ENCODE data around the gene APOD. TPM values are rescaled to one million over a fixed set of nuclear protein-coding genes. Genes with fewer than 3 reads are reported as not detected.

APOD gene
- total RNA-seq, 4 donors from 2014 or later, result 13.6 to 319 (median 55.9) TPM

- Histone ChIP-seq H3K27me3 (no peaks in the 10 kb centered on the region), H3K9me3 (no peaks in the 10 kb centered on the region), H3K4me1 (peaks cover 10 to 61% (median 18%) of the 10 kb centered on the region in 3 donors), H3K27ac (peak overlapping the region; percentile 32 to 79 (median 70)), H3K36me3 (no peaks in the 10 kb centered on the region), H3K4me3 (no peak overlapping the region)
- TF ChIP-seq POLR2A (IDR thresholded peaks at IDR 0.05), result no peak
- no peak for TF ChIP-seq CTCF (IDR thresholded peaks at IDR 0.05)
- DNase-seq, result no peak
- WGBS, 2 donors, result 50 to 57% methylated on average over 4 to 7 of the region's 7 CpGs
- intact Hi-C loops (cut with DNase I), result no loop called here
These were observed 32.3 kb downstream of the APOD start for GRCh38 chr3:195551381-195551978.

- no peak overlapping the region for H3K4me3 ChIP-seq
- intact Hi-C loops (cut with DNase I), result no loop called here
These were observed 33.0 kb downstream of the APOD start for GRCh38 chr3:195550723-195551122.

GRCh38 chr3:195549931-195550519, 33.7 kb downstream of the APOD start:
- H3K36me3 ChIP-seq, result no peaks in the 10 kb centered on the region
- intact Hi-C loops (cut with DNase I), result no loop called here
- H3K4me3 ChIP-seq, result peak overlapping the region in 1 of 4 donors; percentile 15
- no peaks in the 10 kb centered on the region for H3K9me3 ChIP-seq
- TF ChIP-seq CTCF (IDR thresholded peaks at IDR 0.05) (no peak), POLR2A (IDR thresholded peaks at IDR 0.05) (no peak)
- peaks cover 13 to 76% (median 27%) of the 10 kb centered on the region in 3 donors for H3K4me1 ChIP-seq
- H3K27me3 ChIP-seq, result no peaks in the 10 kb centered on the region
- WGBS, 2 donors, result 61 to 64% methylated on average over 9 of the region's 9 CpGs
- H3K27ac ChIP-seq, result peak overlapping the region in 2 of 4 donors; percentile 21 to 79
- no peak for DNase-seq

More at GRCh38 chr3:195550723-195551122, 33.0 kb downstream of the APOD start:
- H3K27me3 ChIP-seq, result no peaks in the 10 kb centered on the region
- DNase-seq, result no peak
- 74 to 79% methylated on average over 4 of the region's 4 CpGs for WGBS, 2 donors
- TF ChIP-seq POLR2A (IDR thresholded peaks at IDR 0.05) (no peak), CTCF (IDR thresholded peaks at IDR 0.05) (no peak)
- H3K4me1 ChIP-seq, result peaks cover 13 to 69% (median 24%) of the 10 kb centered on the region in 3 donors
- no peaks in the 10 kb centered on the region for H3K9me3 ChIP-seq
- peak overlapping the region; percentile 32 to 79 (median 58) for H3K27ac ChIP-seq
- H3K36me3 ChIP-seq, result no peaks in the 10 kb centered on the region

GRCh38 chr3:195548987-195549386, 34.8 kb downstream of the APOD start:
- no peak for TF ChIP-seq POLR2A (IDR thresholded peaks at IDR 0.05)
- TF ChIP-seq CTCF (IDR thresholded peaks at IDR 0.05), result no peak
- Histone ChIP-seq H3K27ac (peak overlapping the region in 2 of 4 donors; percentile 11 to 16), H3K36me3 (no peaks in the 10 kb centered on the region), H3K27me3 (no peaks in the 10 kb centered on the region), H3K9me3 (no peaks in the 10 kb centered on the region), H3K4me1 (peaks cover 22 to 86% (median 31%) of the 10 kb centered on the region in 3 donors), H3K4me3 (no peak overlapping the region)
- intact Hi-C loops (cut with DNase I), result no loop called here
- 51 to 58% methylated on average over 2 of the region's 2 CpGs for WGBS, 2 donors
- DNase-seq, result no peak

- no peaks in the 10 kb centered on the region for H3K27me3 ChIP-seq
- H3K4me3 ChIP-seq, result no peak overlapping the region
- no peaks in the 10 kb centered on the region for H3K9me3 ChIP-seq
- no peak for DNase-seq
- H3K27ac ChIP-seq, result peak overlapping the region in 1 of 4 donors; percentile 11
- H3K4me1 ChIP-seq, result peaks cover 27 to 89% (median 34%) of the 10 kb centered on the region in 3 donors
- no peaks in the 10 kb centered on the region for H3K36me3 ChIP-seq
- intact Hi-C loops (cut with DNase I), result no loop called here
- TF ChIP-seq POLR2A (IDR thresholded peaks at IDR 0.05) (no peak), CTCF (IDR thresholded peaks at IDR 0.05) (no peak)
These were observed 35.2 kb downstream of the APOD start for GRCh38 chr3:195548501-195548900.
